NCI-H524 treated with DMSO at 0.1 percent for 48 hours (cell line): ENCODE results near the gene ZNF782.
"Not testable (repeated sequence)": the region's sequence is repeated elsewhere in the genome, so short reads cannot be mapped to it uniquely, and the experiment has no call there.

Source experiments
- DNase-seq: peaks from one replicate; lab custom pipeline; 2025; lab: John Stamatoyannopoulos, UW

The ZNF782 gene

DNA sequence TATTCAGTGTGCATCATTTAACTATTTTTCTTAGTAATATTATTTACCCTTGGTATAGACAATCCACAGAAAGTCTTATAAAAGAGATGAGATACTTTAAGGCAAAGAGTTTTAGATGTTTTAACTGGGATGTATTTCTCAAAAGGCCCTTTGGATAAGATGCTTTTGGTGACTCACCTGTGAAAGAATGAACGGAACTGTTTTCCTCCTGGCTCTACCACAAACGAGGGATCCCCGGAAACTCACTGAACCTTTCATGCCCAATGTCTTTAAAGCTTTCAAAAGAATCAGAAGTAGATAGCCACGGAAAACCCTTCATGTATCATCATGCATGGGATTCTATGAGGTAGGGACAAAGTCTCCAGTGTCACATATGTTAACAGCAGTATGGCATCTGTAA is 1.6 kb downstream of the ZNF782 start:
- no peak for DNase-seq

GRCh38 chr9:96844040-96844439 is 10.3 kb downstream of the ZNF782 start:
- DNase-seq = no peak

DNA sequence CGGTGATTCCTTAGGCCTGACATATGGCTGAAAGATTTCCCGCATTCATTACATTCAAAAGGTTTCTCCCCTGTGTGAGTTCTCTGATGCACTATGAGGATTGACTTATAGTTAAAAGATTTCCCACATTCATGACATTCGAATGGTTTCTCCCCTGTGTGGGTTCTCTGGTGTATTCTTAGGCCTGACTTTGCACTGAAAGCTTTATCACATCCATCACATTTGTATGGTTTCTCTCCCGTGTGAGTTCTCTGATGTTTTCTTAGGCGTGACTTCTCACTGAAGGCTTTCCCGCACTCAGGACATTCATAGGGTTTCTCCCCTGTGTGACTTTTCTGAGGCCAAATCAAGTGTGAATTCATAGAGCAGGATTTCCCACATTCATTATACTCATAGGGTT is 35.8 kb downstream of the ZNF782 start:
- DNase-seq = no peak

DNA sequence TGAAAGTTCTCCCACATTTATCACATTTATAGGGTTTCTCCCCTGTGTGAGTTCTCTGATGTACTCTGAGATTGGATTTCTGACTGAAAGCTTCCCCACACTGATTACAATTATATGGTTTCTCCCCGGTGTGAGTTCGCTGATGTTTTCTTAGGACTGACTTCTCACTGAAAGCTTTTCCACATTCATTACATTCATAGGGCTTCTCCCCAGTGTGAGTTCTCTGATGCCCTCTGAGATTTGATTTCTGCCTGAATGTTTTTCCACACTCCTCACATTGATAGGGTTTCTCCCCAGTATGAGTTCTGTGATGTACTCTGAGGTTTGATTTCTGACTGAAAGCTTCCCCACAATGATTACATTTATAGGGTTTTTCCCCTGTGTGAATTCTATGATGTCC is 36.3 kb downstream of the ZNF782 start:
- no peak for DNase-seq

GRCh38 chr9:96813607-96814006 is 40.7 kb downstream of the ZNF782 start:
- no peak for DNase-seq

GRCh38 chr9:96798959-96799358 is 55.4 kb downstream of the ZNF782 start:
- not testable (repeated sequence) for DNase-seq

GRCh38 chr9:96784021-96784420 is 70.3 kb downstream of the ZNF782 start:
- no peak for DNase-seq

- DNase-seq = no peak
Observed at GRCh38 chr9:96782235-96782634, 72.1 kb downstream of the ZNF782 start.

- no peak for DNase-seq
Observed at GRCh38 chr9:96781552-96781951, 72.8 kb downstream of the ZNF782 start.

DNA sequence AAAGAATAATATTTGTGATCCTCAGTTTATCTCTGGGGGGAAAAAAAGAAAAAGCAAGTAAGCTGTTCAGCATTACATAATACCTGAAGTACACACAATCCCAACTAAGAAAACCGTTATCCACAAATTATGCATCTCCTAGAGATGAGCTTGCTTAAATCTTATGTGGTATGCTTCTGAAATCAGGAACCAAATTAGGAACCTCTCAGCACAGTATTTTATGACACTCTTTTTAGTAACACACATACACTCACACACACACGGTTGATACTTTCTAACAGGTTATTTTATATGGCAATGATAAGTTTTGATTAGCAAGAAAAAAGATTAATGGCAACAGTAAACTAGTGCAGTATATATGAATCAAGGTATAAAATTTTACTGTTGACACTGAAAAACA is 75.2 kb downstream of the ZNF782 start:
- DNase-seq = no peak

GRCh38 chr9:96777426-96777864 is 76.9 kb downstream of the ZNF782 start:
- DNase-seq = no peak

DNA sequence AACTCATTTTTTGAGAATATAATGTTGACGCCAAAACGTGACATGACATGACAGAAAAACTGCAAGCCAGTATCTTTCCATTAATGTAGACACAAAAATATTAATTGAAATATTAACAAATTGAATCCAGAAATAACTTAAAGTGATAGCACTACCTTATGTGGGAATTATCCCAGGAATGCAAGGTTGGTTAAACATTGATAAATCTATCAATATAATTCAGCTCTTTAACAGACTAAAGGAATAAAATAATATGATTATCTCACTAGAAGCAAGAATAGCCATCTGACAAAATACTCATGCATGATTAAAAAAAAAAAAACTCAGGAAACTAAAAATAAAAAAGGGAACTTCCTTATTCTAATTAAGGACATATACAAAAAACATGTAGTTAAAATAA is 83.2 kb downstream of the ZNF782 start:
- no peak for DNase-seq

GRCh38 chr9:96769989-96770388 is 84.3 kb downstream of the ZNF782 start:
- no peak for DNase-seq
